HG03442 (cell line): ENCODE measurements around the gene NFIA.

Experiments
- ATAC-seq: cut with Tn5 transposase; IDR thresholded peaks from one replicate; pipeline ENCODE4 v1.9.1; 2021; ENCODE audit warnings: mild to moderate bottlenecking, moderate library complexity; ENCODE audit not compliant: unreplicated experiment

The NFIA gene

DNA sequence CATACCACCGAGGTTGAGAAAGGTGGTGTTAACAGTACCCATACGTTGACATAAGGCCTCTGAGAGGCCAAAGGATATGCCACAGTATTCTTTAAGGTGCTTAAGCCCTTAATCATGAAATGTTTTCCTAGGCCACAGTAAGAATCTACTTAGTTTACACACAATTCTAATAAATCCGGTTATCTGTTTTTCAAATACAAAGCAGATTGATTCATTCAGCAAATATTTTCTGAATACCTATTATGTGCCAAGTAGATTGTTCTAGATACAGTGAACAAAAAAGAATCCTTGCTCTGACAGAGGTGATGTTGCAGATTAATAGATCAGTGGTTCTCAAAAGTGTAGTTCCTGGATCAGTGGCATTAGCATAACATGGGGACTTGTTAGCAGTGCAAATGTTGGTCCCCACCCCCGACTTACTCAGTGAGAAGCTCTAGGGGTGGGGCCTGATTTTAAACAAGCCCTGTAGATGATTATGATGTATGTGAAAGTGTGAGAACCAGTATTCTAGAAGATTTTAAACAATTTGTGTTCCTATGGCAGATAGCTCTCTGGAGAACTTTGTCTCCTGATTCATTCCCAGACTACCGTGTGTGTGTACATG lies 61.6 kb downstream of the NFIA start:
- no peak for ATAC-seq

DNA sequence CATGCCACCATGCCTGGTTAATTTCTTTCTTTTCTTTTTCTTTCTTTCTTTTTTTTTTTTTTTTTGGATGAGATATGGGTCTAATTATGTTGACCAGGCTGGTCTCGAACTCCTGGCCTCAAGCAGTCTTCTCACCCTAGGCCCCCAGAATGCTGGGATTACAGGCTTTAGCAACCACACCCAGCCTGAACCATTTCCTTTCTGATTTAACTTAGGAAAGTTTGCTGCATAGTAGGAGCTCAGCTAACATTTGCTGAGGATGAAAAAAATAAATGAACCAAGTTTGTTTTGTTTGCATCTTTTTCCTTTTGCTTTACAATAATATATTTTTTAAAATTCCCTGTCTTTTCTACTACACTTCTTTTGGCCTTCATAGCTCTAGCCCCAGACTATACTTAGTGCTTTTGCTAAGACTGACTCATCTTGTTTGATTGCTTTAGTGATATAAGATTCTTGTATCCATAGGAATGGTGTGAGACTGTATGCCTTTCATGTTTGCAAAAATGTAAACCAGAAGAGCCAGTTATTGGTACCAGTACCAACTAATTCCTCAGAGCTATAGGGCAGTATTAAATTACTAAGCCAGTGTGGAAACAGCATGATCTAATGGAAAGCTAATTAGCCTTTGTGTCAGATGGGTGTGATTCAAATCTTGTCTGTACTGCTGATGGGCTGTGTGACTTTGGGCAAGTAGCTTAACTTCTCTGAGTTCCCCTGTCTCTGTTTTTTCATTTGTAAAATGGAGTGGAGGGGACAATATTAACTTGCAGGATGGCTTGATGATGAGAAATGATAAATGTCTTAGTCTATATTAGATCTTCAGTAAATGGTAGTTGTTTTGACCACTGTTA lies 66.9 kb downstream of the NFIA start:
- ATAC-seq, result no peak

DNA sequence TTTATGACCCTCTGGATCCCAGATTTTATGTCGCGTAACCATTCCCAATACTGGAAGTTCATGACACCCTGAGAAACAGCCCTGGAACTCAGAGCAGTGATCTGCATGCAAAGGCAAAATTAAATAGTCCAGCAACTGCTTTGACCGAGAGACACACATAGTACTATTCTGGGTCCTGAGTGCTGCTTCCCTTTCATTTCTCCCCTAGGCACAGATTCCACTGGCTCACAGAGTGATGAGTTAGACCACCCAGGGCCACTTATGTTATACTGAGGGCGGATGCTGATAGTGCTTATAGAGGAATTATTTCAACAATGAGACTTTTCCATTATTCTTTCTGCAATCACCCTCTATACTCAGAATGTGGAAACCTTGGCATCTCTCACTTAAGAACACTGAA lies 69.2 kb downstream of the NFIA start:
- ATAC-seq, result no peak

DNA sequence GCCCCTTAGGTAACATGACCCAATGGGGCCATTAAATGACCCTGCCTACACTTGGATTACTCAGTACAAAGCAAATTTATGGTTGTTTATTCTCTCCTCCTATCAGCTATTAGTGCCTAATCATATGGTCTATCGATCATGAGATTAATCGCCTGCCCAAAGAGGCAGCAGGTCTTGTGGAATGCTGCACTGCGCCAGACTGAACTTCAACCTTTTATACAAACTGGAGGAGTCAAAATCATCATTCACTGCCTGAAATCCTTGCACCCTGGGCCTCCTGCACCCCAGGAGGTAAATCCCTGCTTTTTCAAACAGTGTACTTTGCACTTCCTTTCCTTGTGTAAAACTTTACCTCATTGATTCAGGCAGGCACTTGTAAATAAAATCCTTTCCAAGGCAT lies 69.7 kb downstream of the NFIA start:
- ATAC-seq, result no peak

DNA sequence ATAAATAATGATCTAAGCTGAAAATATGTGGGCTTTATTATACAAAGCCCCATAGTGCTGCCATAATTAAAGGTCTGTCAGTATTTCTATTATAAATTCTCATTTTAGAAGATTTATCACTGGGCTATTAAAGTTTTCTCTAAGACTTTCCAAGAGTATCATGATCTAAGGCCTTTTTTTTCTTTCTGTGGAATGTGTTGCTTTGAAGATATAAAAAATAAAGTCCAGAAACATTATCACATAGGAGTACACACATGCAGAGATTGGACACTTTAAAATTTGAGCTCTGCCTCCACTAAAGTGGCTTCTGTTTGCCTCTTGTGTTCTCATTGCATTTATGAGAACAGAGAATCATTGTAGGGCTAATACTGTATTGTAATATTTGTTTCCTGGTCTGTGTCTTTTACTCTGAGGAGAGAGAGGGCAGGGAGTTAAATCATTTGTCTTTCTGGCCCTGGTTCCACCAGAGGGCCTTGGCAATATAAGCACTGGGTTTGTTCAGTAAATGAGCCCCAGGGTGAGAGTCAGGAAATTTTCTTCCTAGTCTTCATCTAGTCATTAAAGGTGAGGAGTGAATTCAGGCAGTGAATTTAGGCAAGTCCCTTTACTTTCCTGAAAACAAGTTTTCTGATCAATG lies 70.2 kb downstream of the NFIA start:
- no peak for ATAC-seq

DNA sequence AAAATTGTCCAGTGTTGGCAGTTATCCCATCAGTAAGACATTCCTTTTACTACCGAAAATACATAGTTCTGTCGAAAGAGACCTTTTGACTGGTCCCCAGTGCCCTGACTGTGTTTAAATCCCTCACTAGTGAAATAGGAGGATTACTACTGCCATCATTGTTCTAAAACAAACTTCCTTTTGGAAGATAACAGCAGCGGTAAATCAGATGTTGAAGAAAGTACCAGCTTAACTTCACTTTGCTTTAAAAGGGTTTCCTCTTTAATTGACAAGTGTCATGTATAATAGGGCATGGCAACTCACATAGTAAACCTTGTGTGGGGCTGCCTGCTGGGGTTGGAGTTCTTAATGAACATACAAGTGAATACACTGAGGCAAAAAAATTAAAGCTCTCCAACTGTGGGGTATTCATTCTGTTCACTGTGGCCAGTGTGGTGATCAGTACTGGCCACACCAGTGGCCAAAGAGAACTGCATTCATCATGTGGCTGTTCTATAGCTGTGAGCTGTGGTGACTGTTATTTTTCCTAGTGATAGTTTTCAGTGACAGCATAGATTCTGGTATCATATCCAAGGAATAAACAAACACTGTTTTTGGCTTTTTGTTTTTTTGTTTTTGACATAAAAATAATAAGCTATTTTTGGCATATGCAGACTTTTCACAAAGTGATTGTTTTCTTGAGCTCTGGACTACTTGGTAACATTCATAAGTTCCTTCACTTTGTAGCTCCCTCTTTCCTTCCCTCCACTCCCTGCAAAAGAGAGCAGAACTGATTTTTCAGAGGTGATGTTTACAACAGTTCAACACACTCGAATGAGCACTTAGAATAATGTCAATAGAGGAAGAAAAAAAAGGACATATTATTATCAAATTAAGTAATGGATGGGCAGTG lies 74.5 kb downstream of the NFIA start:
- ATAC-seq, result no peak

DNA sequence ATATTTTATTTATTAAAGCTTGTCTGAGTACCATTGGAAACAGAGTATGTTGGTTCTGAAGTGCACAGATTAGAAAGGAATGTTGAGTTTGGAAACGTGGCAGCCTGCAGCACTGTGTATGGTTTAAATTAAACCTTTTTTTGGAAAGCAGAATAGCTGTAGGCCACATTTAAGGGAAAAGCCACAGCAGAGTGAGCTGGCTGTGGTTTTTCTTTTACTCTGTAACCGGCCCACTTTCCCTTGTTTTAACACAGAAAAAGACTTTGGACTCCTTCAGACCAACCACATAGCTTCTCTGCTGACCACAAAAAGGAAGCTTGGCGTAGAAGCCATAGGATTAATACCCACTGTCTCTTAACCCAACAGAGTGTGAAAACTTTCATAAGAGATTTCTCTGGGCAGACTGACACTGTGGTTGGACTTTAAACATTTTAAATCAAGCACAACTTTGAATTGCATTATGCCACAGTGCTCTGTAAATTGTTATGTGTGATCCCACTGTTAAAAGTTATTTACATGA lies 75.2 kb downstream of the NFIA start:
- ATAC-seq, result no peak

DNA sequence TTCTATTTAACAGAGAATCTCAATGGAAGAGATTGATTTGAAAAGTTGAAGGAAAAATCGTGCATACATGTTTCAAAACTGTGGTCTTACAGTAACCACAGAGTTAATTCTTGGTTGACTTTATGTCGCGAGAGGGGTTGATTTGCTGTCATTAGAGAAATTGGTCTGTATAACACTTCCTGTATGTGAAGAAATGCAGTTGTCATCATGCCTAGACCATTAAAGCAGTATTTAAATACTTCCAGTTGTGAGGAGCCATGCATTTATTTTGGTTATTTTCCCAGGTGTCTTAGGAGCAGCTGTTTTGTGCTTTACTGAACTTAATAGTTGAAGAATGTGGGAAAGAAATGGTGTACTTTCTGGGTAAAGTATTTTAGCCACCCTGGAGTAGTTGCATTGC lies 76.2 kb downstream of the NFIA start:
- ATAC-seq, result no peak

DNA sequence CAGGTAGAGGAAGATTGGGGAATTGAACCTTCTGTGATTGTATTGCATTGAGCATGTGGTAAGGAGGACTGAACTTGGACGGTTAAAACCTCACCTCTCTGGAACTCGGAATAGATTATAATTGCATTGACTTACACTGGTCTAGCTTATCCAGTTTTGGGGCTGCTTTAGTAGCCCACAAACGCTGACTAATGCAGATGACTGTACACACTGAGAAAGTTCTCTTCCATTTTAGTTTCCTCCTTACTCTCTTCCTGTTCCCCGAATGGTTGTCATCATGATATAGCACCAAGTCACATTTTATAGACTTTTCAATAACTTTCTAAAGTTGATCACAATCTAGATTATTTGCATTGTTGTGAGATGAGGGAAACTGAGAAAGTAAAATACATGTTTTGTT lies 78.2 kb downstream of the NFIA start:
- no peak for ATAC-seq

DNA sequence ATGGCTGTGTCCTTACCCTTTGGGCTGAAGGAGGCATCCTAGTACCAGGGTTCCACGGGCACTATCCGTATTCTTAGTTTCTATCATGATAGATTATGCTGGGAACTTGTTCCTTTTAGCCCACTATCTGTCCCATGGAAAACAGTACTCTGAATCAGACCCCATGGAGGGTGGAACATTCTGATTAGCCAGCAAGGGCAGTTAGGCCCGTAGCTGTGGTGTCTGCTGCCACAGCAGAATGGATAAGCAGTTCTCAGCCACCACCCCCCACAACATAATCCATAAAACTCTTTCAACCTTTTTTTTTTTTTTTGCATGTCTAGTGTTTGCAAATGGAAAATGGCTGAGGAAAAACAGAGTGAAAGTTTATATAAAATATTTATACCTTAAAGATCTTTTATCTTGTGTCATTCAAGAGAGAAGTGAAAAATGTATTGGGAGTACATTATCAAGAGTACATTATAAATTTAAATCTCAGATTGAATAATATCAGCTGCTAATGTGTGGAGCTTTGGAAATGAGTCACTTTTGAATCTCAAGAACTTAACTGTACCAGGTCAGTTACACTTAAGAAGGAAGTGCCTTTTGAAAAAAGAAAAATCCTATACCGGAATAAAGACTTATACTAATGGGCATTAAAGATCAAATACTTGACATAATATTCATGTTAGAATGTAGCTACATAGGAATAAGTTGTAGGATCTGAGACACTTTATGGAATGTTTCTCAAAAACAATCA lies 80.3 kb downstream of the NFIA start:
- no peak for ATAC-seq

DNA sequence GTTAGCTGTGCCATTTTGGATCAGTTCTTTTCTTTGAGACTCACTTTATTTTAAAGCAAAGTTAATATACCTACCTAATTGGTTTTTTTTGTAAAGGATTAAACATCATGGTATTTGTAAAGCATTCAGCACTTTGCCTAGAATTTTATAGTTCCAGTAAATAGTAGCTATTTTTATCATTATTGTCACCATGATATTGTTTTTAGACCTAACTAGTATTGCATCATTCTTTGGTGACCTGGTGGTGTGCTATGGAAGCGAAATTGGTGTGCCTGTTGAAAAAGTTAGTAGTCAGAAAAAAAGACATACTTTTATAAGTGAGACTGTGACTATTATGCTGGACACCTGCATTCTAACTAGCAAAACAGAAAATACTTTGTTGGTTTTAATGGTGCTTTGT lies 81.0 kb downstream of the NFIA start:
- no peak for ATAC-seq

DNA sequence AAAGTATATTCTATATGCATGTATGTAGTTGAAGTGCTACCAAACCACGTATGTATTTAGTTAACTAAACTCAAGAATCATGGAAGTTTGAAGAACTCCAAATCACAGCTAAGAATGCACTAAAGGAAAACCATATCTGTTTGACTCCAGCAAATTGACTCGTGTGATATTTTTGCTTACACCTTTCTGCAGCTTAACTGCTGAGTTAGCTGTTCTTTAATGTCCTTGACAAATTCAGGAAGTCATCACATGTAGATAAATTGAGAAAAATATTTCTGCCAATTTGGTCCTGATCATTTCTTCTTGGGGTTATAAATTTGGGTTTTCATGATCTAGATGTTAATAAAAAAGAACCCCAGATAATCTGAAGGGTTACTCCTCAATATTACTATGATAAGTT lies 83.0 kb downstream of the NFIA start:
- no peak for ATAC-seq

DNA sequence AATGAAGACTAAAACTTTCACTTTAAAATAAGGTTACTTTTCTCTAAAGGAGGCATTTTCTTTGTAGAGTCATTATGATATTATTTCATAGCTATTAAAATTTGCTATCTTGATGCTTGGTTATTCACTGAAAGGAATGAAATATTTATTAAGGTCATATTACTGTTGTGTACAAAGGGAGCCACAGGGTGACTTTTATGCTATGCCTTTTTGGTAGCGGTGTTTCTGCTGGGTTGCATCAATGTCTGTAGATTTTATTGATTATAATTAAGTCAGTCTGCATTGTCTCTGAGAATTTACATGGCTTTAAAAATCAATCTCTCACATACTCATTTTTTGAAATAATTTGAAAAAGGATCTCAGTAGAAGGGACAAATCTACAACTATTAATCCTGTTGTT lies 84.9 kb downstream of the NFIA start:
- no peak for ATAC-seq

DNA sequence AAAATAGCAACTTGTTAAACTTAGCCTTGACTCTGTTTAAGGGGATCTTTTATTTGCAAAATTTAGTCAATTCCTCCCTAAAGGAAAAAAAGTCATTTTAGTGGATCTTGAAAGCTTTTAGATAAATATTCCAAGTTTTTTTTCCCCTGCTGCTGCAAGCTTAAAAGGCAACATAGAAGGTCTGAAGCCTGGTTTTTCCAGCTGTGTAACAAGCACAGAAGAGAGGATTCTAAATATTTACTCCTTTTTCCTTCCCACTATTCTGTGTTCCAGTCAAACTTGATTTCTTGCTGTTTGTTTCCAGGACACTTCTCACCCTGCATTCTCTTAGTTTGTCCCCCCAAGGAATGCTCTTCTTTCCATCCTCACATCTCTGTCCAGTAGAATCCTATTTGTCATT lies 86.7 kb downstream of the NFIA start:
- ATAC-seq, result no peak

DNA sequence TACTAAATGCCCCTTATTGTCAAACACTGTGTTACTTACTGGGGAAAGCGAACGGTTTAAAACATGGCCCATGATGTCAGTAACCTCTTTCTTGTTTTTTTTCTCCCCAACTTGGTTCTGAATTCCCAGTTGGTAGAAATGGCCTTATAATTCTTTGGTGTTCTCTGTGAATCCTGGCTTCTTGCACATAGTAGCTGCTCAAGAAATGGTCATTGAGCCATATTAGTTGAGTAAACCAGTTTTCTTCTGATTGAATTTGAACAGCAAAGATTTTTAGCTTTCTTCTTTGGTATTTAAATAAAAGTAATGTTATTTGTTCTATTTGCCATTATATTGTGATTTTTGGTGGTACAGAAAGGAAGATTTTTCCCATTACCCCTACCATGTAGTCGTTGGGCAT lies 87.3 kb downstream of the NFIA start:
- no peak for ATAC-seq

DNA sequence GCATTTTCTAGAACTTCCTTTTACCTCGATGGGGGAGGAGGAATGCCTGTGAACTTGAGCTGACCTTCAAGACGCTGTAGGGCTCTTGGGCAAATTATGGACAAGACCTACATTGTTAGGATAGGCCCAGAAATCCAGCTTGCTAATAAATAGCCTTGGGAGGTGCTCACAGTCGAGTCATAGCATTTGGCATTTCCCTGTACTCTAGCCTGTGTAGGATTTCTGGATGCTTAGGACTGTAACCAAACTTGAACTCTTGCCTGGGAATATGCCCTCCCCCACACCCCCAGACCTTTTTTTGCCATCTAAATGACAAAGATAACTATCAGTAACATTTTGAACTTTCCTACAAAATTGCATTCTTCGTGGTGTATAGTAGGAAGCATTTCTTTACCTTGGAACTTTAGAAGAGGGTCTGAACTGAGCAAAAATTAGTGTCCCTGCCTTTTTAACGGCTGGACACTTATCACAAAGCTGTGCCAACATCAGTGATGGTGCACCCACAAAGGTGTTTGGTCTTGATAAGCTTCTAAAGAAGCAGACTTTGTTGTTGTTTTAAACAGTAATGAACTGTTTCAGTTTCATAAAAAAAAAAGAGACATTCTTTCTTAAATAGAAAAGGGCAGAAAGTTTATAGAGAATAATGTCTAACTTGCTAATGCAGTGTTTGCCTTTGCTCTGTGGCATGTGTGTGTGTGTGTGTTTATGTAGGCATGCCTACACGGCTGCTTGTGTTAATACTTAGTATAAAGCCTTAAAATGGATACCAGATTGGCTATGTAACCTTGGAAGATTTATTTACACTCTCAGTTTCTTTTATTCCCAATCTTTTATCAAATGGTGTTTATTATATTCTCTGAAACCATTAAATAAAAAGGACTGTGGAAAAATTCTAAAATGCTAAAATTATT lies 88.2 kb downstream of the NFIA start:
- no peak for ATAC-seq

DNA sequence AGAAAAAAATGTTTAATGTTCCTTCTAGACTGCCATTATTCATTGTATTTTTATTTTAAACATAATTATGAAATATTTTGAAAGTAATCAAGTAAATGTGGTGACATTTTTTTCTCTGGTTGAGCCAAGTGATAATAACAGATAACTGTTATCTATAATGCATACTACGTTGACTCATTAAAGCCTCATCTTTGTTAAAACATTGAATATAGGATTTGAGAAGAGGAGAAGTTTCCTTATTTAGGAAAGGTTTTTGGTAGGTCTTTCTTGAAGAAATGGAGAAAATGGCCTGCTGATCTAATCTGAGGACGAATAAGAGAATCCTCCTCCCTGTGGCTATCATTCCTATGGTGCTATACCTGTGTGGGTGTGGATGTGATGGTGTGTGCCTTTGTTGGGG lies 89.0 kb downstream of the NFIA start:
- no peak for ATAC-seq

DNA sequence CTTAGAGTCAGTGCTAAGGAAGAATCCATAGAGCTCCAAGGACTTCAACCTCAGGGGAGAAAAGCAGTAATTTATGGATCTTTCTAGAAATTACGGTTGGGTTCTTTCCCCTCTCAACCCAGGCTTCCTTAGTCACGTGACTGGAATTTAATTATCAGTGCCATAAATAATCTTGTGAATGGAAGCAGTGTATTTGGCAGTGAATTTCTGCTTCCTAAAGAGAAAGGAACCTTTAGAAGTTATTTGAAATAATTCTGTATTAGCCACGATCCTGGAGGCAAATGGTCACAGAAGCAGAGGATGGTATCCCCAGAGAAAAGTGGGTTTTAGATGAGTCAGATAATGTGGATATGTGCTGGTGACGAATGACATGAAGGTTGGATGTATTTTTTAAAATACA lies 89.6 kb downstream of the NFIA start:
- no peak for ATAC-seq

DNA sequence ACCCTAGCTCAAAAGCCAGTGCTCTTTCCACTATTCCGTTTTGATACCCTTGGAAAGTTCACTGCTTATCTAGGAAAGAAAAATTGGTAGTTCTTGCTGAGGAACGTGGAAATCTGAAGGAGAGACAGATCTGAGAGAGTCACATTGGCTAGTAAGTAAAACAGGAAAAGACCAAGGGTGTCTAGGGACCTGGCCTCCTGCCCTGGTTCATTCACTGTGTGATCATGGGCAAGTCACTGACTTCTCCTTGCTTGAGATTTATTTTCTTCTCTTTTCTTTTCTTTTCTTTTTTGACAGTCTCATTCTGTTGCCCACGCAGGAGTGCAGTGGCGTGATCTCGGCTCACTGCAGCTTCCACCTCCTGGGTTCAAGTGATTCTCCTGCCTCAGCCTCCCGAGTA lies 90.8 kb downstream of the NFIA start:
- no peak for ATAC-seq
